ENCODE results near the gene TOGARAM1.

DNA sequence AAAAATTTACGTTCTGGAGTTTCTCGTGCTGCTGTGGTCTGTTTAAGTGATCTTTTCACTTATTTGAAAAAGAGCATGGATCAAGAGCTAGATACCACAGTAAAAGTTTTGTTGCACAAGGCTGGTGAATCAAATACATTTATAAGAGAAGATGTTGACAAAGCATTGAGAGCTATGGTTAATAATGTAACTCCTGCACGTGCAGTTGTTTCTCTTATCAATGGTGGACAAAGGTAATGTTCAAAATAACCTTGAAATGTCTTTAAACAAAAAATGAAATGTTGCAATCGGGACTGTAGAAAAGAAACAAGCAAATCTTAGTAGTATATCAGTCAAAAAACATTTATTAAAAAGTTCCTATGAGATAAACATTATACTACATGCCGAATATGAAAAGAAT lies 82.6 kb downstream of the TOGARAM1 start:
- no peak for TF ChIP-seq POLR2A (IDR thresholded peaks at IDR 0.05)
- TF ChIP-seq, protein P1, sequence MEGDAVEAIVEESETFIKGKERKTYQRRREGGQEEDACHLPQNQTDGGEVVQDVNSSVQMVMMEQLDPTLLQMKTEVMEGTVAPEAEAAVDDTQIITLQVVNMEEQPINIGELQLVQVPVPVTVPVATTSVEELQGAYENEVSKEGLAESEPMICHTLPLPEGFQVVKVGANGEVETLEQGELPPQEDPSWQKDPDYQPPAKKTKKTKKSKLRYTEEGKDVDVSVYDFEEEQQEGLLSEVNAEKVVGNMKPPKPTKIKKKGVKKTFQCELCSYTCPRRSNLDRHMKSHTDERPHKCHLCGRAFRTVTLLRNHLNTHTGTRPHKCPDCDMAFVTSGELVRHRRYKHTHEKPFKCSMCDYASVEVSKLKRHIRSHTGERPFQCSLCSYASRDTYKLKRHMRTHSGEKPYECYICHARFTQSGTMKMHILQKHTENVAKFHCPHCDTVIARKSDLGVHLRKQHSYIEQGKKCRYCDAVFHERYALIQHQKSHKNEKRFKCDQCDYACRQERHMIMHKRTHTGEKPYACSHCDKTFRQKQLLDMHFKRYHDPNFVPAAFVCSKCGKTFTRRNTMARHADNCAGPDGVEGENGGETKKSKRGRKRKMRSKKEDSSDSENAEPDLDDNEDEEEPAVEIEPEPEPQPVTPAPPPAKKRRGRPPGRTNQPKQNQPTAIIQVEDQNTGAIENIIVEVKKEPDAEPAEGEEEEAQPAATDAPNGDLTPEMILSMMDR (IDR thresholded peaks at IDR 0.05 in 4 of 5, conservative IDR thresholded peaks at IDR 0.05 in 1 of 5) = no peak

All from gastrocnemius medialis (tissue), 4 donors.